ENCODE data around the gene MKNK1.

MKNK1 gene

DNA sequence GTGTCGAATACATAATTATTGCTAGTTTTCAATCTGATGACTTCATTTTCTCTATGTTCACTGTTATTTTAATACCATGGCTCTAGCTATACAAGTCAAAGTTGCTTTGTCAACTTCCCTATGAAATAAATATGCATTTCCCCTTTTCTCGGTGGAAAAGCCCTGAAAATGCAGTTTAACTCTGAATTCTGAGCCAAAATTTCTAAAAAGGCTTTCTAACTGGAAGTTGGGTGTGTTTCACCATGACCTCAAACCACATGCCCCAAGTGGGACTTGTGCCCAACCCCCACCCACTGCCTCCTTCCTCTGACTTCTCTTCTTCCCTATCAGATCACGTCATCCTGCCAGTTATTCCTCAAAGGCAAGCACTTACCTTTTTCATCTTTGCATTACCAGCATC lies 8.9 kb downstream of the MKNK1 start:
- DNase-seq: peak; percentile 88 to 89

- no peak for DNase-seq
Measured at GRCh38 chr1:46594063-46594462, 10.0 kb downstream of the MKNK1 start.

DNA sequence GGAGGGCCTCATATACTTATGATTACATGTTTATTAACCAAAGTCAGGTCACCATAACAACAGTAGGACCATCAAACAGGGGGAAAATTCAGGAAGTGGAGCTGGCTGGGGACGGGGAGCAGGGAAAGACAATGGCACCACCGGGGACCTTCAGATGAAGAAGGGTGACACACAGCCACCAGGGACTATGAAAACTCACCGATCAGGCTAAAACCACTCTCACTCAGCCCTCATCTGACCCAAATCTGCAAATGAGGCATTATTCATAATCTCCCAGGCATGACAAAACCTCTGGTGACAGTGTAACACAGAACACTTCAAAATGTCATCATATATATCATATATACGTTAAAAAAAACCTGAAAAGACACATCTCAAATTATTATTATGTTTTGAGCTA lies 11.2 kb downstream of the MKNK1 start:
- DNase-seq: no peak

DNA sequence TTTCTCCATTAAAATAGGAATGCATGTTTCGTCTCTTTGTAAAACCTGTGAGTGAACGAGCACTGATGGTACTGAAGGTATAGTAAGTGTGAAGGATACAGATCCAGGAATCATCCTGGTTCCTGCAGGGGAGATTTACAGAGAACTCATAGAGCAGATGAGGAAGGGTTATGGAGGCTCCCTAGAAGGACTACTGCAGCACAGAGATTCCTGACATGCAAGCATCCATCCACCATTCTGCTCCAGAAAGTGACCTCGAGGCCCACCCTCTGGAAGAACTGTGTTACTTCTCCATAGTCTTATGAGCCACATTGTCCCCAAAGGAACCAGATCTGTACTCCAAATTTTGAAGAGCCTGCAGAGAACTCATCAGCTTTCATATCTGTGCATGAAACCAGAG lies 14.5 kb downstream of the MKNK1 start:
- no peak for DNase-seq

- DNase-seq: peak in 1 of 2 experiments; percentile 4
Measured at GRCh38 chr1:46587069-46587468, 17.0 kb downstream of the MKNK1 start.

DNA sequence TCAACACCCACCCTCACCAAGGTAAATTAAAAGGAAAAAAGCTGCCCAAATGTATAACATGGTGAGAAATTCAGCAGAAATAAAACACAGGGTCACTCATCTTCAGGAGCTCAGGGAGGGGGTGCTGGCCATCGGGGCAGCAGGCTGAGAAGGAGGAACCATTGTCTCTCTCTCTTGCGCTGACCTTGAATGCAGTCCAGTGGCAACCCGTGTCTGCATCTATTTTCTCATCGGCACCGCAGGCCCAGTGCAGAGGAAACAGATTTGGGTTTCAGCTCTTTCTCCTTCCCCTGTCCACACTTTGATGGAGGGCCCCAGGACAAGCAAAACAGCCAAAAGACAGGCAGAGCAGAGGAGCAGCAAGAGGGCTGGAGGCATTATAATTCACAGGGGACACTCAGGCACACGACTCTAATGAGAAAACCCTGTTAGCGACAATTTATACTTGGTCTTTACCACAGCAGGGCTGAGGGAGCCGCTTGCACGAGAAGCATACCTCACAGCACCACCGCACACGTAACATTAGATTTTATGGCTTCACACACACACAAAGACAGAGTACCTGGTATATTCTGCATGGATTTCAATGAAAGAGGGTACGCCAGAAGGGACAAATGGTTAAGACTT lies 18.6 kb downstream of the MKNK1 start:
- no peak for DNase-seq

- no peak for DNase-seq
Measured at GRCh38 chr1:46583494-46583893, 20.6 kb downstream of the MKNK1 start.

- DNase-seq: no peak
Measured at GRCh38 chr1:46582972-46583371, 21.1 kb downstream of the MKNK1 start.

GRCh38 chr1:46581681-46582455 lies 22.2 kb downstream of the MKNK1 start:
- peak; percentile 96 to 98 for DNase-seq

- DNase-seq: peak; percentile 74 to 76
Measured at GRCh38 chr1:46580140-46580903, 23.7 kb downstream of the MKNK1 start.

DNA sequence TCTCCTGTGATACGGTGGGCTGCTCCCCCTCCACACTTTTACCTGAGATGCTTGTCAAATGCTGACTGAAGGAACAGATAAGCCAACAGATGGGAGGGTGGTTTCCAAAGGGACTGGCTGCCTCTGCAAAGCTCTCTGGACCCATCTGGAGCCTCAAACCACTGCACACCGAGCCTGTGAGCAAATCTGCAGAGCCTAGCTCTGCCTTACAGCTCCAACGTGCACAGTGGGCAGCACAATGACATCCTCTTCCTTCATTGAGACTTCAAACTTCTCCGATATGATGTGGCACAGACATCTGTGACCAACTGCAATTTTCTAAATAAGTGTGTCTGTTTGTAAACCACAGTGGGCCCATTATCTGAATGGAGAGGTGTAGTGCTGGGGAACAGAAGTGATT lies 26.4 kb downstream of the MKNK1 start:
- DNase-seq: no peak

DNA sequence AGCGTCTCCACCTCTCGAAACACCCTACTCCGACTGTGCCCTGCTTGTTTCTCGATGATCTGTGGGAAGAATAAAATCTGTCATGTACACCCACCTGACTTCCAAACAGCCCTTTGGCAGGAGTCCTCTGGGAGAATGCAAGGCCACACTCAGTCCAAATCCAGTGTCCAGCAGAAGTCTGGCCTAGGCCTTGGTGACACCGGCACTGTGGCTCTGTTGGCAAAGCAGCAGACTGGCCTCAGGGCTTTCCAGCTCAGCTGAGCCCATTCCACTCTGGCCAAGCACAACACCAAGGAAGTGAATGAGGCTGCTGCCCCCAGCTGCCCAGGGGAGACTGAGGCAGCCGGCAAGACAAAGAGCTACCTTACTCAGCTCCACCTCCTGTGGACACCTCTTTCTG lies 27.5 kb downstream of the MKNK1 start:
- DNase-seq: no peak

DNA sequence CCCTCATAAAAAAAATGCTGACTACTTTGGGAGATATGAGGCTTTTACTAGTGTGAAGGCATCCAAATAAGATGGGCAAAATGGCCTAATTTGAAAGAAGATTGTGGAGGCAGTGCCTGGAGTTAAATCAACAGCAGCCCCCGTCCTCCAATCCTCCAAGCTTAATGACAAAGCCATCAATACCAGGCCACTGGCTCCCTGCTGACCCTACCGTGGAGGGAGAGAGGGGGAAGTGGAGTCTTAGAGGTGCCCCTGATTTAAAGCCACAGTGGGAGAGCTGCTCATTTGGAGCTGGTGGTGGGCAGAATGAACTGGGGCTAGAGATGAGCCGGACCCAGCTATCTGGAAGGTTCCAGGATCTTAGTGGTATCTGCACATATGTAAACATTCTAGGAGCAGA lies 28.3 kb downstream of the MKNK1 start:
- no peak for DNase-seq

GRCh38 chr1:46575300-46575699 lies 28.8 kb downstream of the MKNK1 start:
- no peak for DNase-seq

DNA sequence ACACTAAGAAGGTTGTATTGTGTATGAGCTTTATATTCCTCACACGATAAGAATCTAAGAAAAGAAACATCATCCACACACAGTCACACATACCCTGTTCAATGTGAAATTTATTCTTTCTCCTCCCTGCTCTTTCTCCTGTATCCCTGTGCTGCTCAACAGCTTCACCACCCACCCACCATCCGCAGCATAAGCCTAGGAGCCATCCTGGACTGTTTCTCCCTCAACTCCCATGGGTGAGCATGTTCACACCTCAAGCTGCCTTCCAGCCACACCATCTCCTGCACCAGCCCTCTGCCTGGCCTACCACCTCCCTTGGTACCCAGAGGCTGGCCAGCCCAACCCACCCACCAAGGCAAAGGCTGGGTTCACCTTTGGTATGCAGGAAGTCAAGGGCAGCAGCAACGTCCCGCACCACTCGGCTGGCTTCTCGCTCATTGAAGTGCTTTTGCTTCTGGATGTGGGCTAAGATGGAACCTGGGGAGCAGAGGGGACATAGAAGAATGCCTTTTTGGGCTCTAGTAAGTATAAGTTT lies 32.3 kb downstream of the MKNK1 start:
- DNase-seq: no peak

GRCh38 chr1:46569884-46570725 lies 34.0 kb downstream of the MKNK1 start:
- DNase-seq: no peak

DNA sequence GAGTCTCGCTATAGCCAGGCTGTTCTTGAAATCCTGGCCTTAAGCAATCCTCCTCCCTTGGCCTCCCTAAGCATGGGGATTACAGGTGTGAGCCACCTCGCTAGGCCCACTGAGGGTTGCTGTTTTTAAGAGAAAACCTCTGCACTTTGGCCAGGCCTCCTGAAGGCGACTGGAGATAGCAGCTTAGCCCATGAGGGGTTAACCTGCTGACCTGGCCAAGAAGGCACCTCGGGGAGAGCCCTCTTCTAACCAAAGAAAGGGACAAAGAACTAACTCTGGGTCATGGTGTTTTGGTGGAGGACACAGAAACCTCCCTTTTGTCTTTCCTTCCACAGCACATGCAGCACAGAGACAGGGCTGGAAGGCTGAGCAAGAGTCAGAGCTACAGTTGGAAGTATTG lies 35.0 kb downstream of the MKNK1 start:
- no peak for DNase-seq

DNA sequence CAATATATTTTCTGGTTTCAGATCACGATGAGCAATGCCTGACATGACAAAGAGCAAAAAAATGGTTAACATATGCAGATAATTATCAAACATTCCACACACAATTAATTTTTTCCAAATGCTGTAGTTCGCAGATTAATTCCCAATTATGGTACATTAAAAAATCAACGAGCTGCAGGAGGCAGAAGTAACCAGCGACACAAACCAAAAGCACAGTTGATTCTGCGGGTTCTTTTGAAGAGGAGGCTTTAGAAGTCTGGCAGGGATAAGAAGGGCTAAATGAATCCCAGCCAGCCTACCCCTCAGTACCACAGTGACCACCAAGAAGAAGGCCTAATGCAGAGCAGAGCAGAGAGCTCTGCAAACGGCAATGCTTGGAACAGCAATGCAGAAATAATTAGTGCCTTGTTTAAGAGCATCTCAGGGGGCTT lies 35.6 kb downstream of the MKNK1 start:
- DNase-seq: no peak

DNA sequence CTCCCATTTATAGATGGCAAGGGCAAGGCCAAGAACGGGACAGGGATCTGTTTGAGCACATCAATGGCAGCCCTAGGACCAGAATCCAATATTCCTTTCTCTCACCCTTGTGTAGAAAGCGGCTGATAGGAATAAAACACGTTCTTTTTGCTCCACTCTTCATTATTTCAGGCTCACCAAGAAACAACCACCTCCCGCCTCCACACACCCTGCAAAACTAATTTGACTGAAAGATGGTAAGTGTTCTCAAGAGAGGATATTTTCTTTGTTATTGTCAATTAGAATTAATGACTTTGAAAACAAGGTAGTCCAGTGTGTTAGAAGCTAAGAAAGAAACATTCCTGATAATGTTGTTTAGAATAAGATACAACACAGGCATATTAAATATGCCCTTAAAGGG lies 40.7 kb downstream of the MKNK1 start:
- DNase-seq: no peak

- no peak for DNase-seq
Measured at GRCh38 chr1:46562498-46562897, 41.6 kb downstream of the MKNK1 start.

- DNase-seq: no peak
Measured at GRCh38 chr1:46558966-46559365, 45.1 kb downstream of the MKNK1 start.

DNA sequence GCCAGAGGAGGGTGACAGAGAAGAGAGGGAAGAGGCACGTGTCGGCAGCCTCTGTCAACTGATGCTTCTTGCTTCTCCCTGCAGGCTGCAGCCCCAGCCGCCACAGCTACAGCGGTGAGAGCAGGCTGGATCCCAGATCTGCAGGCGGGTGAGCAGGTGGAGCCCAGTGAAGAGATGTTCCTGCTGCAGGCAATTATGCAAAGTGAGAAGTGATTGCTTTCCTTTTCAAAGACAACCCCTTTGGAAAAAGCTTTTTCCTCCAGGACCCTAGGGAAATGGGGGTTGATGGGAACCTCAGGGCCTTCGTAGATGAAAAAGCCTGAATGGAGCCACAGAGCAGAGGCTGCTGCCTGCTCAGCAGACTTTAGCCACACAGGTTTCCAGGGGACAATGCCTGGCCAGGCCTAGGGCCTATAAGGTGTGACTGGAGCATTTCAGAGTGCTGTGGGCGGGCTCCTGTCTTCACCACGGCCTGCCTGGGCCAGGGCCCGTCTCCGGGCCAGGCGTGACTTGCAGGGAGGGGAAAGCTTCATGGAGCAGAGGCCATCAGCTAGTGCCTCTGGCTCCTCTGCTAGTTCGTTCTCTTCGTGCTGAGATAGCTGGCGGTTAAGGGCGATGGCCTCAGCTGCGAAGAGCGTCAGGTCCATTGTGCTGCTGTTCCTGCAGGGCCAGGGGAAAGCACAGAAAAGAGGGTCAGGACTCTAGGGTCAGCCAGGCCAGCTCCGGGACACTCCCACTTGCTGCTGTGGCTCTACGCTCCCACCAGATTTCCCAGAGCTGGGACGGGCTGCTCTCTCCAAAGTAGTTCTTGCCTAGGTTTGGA lies 45.7 kb downstream of the MKNK1 start:
- no peak for DNase-seq

All from AML-193 (cell line).